AG09319 (cell line): Measurements from ENCODE around the gene RBMS2.
"Not testable (repeated sequence)": the region's sequence is repeated elsewhere in the genome, so short reads cannot be mapped to it uniquely, and the experiment has no call there.

Source experiments
- DNase-seq: peaks from one replicate; pipeline ENCODE4 v3.0.0-alpha.2; 2010; ENCODE audit warnings: low read depth; ENCODE audit errors: extremely low read depth
- CTCF ChIP-seq: IDR thresholded peaks from 2 replicates; pipeline ENCODE4 v1.5.1; 2011; ENCODE audit warnings: low read depth, mild to moderate bottlenecking, inconsistent platforms, low read length, moderate library complexity

The RBMS2 gene

GRCh38 chr12:56546680-56547079 lies 25.1 kb downstream of the RBMS2 start:
- DNase-seq: no peak
- TF ChIP-seq CTCF: no peak

GRCh38 chr12:56551070-56551469 lies 29.4 kb downstream of the RBMS2 start:
- DNase-seq: no peak
- no peak for TF ChIP-seq CTCF

- no peak for TF ChIP-seq CTCF
- DNase-seq: peak; percentile 22
These were observed 44.0 kb downstream of the RBMS2 start for GRCh38 chr12:56565510-56566101.

GRCh38 chr12:56568146-56568545 lies 46.5 kb downstream of the RBMS2 start:
- DNase-seq: no peak
- no peak for TF ChIP-seq CTCF

- TF ChIP-seq CTCF: no peak
- no peak for DNase-seq
These were observed 49.5 kb downstream of the RBMS2 start for GRCh38 chr12:56571121-56571520.

GRCh38 chr12:56572288-56572687 lies 50.7 kb downstream of the RBMS2 start:
- no peak for DNase-seq
- no peak for TF ChIP-seq CTCF

- TF ChIP-seq CTCF: no peak
- DNase-seq: no peak
These were observed 52.6 kb downstream of the RBMS2 start for GRCh38 chr12:56574210-56574609.

- not testable (repeated sequence) for DNase-seq
These were observed 55.6 kb downstream of the RBMS2 start for GRCh38 chr12:56577248-56577647.
